GM18520 (cell line): ENCODE measurements around the gene PDIA6.
"Not testable (repeated sequence)": the region's sequence is repeated elsewhere in the genome, so short reads cannot be mapped to it uniquely, and the experiment has no call there.

Experiments
- ATAC-seq: cut with Tn5 transposase; IDR thresholded peaks from one replicate; pipeline ENCODE4 v1.9.1; 2021; ENCODE audit not compliant: unreplicated experiment

Gene PDIA6

DNA sequence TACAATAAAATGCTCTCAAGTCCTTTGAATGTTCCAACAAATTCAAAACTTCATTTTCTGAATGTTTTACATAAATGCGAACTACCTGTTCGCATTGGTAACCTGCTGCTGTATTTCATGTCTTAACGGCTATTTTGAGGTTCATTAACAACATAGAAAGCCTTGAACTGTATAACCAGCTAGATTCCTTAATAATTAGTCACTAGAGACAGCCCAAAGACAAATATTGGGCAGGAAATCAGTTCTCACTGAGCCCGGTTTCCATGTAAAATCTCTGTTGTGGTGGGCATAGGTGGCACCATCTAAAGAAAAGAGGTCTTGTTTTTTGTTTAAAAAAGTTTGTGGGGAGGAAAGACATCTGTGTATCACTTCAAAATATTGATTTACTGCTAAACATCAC is 29.2 kb downstream of the PDIA6 start:
- no peak for ATAC-seq

DNA sequence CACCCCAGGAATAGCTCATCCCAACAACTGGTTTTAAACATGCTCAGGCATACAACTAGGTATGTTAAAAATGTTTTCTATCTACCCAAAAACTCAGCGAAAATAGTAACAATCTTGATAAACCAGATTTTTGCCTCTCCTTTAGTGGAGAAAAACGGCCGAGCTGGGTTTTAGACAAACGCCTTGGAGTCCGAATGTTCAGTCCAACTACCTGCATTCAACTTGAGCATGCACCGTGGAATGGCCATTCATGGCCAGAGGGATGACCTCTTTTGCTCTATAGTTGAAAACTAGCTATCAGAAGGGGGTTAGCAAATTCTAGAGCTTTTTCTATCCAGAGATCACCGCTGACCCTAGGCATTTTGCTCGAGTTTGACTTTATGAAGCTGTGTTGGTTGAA is 30.8 kb downstream of the PDIA6 start:
- ATAC-seq, result no peak

DNA sequence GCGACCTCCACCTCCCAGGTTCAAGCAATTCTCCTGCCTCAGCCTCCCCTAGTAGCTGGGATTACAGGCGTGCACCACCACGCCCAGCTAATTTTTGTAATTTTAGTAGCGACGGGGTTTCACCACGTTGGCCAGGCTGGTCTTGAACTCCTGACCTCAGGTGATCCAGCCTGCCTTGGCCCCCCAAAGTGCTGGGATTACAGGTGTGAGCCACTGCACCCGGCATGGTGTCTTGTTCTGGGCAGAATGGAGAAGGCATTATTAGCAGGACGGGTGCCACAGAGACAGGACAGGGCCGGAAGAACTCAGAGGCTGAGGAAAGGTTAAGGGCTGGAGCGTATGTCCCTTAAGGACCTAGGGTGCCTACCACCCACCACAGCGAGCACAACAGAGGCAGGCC is 31.8 kb downstream of the PDIA6 start:
- ATAC-seq, result not testable (repeated sequence)

DNA sequence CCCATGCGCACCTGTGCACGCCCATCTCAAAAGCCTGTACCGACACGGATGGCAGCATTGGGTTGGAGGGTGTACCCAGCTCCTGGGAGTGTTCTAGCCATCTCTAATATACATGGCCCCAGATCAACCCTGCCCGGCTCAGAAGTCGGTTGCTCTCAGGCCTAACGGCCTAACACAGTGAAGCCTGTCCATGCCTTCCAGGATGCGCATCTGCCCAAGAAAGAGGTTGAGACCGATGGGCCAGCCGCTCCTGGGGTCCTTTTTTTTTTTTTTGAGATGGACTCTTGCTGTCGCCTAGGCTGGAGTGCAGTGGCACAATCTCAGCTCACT is 32.1 kb downstream of the PDIA6 start:
- no peak for ATAC-seq

DNA sequence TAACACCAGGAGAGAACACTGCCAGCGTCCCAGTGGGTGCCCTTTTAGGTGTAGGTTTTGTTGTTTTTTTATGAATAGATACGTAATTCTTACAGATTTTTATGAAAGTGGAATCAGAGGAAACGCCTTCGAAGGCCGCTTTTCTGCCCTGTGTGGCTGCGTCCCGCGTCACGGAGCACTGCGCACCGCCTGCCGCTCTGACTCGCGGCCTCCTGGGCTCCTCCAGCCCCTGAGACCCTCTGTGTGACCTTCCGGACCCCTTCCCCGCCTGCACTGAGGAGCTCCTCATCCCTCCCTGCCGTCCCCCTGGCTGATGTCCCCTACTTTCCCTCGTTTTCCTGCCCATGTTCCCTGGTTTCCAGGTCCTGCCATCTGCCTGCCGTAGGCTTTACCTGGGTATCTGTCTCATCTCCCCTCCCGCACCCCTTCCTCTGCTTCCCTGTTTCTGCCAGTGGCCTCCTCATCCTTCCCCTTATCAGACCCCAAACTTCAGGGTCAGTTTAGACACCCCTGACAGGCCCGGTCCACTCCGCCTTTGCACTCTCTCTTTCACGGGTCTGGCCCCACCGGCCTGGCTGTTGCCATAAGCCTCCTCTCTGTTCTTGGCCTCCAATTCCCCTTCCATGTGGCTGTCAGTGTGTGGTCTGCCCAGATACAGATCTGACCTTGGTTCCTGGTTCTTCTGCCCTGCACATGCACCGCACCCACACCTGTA is 32.7 kb downstream of the PDIA6 start:
- ATAC-seq, result no peak

DNA sequence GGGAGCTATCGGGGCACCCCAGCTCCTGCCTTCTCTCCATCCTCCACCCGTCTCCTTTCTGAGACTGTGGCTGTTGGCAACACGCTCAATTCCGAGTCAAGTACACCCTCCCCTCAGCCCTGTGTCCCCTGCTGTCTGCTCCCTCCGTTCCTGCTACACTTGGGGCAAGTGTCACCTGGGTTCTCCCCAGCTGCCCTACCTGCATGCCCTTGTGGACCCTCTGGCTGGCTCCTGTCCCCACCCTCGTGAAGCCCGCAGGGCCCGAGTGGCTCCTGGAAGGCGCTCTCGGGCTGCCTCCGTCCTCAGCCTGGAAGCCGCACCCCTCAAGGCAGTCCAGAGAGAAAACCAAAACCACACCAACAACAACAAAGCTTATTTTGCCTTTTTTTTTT is 33.9 kb downstream of the PDIA6 start:
- ATAC-seq, result no peak

DNA sequence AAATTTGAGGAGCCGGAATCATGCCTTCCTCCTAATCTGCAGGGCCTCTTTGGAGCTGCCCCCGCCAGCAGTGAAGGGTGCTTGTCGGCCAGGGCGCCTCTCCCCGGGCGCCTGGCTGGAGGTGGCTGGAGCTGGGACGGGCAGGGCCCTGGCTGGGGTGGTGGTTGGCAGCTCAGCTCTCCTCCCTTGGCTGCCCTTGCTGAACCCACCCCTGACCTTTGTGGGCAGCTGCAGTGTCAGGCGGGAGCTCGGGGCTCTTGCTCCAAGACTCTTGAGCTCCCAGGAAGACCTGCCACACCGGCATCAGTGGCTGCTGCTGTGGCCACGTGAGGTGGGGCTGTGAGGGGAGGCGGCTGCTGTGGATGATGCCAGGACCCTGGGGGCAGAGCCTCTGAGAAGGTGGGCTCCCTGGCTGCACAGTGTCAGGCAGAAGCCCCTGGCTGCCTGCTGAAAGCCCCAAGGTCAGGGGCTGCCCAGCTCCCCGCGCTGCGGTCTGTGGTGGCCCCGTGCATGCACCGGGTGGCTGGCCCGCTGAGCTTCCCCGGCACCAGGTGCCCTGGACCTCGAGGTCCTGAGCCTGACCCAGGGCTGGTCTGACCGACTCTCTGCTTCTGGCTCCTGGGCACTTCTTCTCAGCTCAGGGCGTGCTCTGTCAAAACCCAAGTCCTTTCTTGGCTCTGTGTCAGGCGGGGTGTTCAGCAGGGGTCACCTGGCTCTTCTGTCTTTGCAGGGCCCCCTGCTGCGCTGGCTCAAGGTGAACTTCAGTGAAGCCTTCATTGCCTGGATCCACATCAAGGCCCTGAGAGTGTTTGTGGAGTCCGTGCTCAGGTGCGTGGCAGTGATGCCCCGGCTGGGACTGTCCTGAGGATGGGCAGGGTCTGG is 34.5 kb downstream of the PDIA6 start:
- no peak for ATAC-seq

DNA sequence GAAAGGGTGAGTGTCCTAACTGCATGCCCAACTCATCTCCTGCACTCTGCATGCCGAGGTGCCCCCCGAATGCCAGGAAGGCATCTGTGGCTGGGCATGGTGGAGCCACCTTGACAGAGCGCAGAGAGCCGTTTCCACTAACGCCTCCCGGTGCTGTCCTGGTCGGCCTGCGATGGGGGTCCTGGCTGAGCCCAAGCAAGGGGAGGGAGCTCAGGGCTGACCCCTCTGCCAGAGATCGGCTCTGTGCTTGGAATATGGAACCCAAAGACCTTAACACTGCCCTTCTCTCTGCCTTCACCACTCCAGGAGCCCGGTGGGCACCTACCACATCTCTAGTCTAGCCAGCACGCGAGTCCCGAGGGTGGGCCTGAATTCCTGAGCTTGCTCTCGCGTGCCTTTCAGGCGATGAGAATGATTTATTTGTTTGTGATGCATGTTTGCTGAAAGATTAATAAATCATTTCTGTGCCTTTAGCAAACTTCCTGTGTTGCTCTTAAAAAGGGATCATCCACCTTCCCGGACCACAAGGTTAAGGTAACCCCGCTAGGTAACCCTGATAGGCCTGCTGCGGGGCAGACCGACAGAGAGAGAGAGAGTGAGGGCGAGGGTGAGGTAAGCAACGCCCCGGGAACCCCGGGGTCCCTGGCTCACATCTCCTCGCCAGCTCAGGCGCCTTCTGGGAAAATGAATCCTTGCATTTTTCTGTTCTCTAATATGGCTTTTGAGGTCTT is 35.3 kb downstream of the PDIA6 start:
- no peak for ATAC-seq

DNA sequence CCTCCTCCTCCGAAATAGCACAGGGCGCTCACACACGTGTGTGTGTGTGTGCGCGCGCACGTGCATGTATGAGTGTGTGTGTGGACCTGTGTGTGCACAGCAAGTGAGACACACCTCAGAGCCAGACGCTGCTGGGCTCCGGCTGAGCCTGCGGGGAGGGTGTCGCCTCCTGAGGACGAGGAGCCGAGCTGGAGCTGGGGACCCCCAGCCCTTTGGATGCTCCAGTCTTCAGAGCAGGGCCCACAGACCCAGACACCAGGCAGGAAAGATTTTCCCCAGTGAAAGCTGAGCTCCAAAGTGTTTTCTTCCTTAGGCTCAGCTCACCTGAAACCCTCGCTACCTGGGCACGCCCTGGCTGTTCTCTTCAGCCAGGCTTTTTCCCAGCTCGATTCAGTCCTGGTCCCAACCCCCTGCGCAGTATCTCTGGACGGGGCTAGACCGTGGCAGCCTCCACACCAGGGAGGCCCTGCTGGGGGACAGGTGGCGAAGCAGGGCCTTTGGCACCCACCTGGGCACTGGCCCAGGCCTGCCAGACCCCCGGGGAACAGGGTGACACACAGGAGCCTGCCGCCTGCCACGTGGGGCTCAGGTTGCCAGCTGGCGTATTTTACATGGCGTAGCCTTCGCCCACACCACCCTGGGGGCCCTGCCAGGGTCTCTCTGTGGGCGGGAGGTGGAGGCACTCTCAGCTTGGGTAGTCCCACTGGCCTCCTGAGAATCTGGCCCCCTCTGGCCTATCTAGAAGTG is 36.2 kb downstream of the PDIA6 start:
- no peak for ATAC-seq

DNA sequence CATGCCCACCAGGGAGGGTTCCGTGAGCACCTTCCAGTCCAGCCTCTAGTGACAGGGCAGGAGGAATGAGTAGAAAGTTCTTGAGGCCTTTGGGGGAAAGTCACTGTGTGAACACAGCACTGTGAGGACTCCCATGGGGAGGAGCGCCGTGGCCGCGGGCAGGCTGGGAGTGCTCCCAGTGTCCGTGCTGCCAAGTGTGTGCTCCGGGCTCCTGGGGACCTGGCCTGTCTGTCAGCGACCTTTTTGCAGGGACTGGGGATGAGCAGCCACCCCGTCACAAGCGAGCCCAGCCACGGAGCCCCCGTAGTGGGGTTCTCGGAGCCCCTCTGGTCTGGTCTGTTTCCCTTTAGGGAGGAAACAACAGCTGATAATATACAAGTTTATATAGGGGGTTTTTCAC is 36.8 kb downstream of the PDIA6 start:
- ATAC-seq, result no peak

DNA sequence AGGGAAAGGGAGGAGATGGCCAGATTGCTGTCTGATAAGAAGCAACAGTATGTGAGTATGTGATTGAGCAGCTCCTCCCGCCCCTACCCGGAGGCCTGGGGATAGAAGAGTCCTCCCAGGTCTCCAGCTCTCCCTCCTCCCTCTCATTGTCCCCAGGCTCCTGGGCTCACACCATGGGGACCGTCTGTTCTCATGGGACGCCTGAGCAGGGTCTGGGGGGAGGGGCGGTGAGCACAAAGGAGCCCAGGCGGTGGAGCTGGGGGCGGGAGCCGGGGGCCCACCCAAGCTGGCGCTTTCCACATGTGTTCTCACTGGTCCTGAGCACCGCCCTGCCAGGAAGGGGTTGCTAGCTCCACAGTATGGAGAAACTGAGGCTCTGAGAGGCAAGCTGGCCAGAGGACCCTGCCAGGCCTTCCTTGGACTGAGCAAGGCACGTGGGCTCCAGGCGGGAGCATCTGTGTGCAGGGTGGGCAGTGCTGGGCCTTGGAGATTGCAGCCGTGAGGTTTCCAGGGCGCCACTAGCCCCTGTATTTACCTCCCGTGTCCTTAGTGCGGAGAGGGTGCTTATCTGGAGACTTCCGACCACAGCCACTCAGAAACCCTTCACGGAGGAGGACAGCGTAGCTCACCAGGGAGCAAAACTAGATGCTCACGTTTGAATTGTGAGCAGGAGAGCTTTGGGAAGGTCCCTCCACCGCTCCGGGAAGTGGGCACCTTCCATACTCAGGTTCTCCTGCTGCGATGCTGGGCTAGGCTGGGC is 37.4 kb downstream of the PDIA6 start:
- ATAC-seq, result no peak

DNA sequence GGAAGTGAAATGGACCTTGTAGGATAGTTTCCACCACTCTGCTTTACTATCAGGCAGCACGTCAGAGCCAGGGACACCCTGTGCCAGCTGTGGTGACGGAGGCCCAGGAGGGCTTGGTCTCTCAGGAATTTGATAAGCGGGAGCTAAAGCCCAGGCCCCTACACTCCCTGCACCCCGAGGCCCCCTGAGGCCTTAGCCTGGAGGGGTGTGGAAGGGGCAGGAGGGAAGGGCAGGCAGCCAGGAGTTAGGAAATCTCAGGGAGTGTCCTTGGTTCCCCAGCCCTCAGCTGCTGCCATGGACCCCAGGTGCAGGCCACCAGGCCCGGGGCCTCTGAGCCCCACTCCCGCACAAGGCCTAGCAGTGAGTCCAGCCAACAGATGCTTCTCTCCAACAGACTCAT is 38.2 kb downstream of the PDIA6 start:
- no peak for ATAC-seq

DNA sequence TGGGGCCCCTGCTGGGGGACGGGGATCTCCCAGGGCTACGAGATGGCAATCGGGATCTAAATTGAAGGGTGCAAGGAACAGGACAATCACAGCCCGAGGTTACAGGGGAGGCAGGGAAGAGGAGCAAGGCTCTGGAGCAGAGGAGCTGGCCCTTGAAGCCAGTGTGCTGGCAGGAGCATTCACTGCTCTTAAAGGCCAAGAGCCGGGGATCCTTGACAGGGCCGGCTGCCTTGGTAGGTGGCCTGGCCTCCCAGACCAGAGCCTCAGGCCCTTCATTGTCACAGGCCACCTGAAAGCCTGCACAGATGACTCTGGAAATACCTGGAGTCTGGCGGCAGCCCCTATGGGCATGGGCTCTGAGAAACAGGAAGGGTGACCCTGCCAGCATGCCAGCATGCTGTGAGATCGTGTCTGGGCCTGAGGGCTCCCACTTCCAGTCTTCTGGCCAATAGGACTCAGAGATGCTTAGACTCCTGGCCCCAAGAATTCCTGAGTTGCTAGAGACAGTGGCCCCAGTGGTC is 38.7 kb downstream of the PDIA6 start:
- ATAC-seq, result no peak

DNA sequence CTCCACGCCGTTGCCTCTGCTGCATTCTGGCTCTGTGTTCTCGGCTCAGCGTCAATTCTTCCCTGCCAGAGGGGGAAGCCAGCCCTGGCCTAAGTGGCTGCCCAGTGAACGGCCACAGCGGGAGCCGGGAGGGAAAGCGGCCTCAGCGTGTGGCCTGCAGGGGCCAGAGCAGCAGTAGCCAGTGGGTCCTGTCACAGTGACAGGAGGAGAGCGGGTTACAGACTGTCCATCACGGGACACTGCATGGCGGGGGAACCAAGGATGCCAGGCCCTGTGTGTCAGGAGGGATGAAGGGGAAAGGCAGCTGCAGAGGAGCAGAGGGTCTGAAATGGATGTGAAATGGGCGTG is 39.7 kb downstream of the PDIA6 start:
- ATAC-seq, result no peak

DNA sequence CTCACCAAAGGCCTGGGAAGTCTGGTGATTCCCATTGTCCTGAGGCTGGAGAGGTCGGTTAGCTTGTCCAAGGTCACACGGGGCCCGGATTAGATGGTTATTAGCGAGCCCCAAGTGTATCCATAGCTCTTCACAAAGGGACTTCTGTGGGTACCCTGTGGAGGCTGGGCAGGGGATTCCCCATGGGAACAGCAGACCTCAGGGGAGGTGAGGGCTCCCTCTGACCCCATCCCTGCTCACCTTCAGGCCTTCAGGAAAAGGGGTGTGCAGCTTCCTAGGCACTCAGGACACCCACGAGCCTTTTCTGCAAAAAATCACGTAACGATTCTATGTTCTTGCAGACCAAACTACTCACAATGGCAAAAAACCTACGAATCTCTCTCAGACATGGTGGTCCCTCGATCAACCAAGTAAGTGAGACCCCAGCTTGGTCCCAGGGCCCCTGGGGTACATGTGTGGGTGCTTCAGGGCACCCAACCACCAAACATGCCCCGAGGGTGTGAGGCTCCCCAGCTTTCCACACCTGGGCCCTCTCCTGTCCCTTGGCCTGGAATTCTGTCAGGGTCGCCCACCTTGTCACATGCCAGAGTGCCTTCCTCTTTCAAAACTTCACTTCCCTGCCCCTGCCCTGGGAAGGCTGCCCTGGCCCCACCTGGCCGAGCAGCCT is 40.3 kb downstream of the PDIA6 start:
- ATAC-seq, result no peak

DNA sequence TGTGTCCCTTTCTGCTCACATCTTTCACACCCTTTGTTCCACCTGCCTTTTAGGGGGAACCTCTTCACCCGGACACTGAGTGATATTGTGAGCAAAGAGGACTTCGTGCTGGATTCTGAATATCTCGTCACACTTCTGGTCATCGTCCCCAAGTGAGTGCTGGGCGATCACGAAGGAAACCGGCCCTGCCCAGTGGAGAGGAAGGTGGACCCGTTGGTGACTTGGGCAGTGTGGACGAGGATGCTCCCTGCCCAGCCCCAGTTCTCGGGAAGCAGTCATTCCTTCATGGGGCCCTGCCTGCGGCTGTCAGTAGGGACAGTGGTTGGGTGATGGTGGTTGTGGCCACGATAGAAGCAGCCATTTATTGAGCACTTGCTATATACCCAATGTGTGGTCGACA is 40.8 kb downstream of the PDIA6 start:
- ATAC-seq, result no peak

DNA sequence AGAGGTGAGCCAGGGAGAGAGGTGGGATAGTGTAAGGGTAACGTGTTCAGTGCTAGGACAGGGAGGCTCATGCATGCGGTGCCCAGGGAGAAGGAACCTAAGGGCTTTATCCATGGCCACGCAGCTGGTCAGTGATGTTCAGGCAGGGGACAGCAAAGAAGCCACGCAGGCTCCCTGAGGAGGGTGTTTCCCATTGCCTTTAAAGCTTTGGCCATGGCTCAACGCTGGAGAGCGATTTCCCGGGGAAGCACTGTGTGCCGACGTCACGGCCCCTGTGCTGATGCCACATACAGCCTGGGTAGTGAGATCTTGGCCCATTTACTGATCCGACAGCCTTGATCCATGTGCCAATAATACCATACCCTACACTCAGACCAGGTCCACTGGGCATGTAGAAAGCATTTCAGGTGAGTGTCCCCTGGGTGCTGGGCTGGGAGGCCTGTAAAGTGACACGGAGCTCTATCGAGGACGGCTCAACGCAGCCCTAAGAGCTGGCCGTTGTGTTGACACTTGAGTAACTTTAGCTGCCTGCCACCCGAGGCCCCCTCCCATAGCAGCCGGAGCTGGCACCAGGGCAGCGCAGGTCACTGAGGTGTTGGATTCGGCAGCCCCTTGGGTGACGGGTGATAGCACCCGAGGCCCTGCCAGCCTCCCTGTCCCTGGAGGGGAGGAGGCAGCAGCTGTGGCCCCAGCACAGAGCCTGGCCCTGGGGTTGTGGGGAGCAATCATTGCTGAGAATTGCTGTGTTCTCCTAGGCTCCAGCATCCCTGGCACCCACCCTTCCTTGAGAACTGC is 41.4 kb downstream of the PDIA6 start:
- no peak for ATAC-seq

DNA sequence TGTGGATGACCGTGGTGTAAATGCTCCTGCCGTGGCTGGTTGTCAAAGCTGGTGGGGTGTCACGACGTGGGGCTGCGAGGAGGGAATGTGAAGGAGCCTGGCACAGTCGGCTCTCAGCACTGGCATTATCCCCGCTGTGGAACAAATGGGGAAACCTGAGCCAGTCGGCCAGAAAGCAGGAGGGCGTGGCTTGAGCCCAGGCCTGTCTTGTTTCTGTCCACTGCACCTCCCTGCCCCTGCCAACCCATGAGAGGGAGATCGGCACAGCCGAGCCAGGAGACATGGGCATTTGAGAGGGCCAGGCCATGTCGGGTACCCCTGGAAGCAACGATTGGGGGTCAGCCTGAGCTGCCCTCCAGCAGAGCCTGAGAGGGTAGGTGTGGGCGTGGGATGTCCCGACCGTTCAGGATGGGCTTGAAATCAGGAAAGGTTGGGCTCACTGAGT is 44.5 kb downstream of the PDIA6 start:
- ATAC-seq, result no peak

DNA sequence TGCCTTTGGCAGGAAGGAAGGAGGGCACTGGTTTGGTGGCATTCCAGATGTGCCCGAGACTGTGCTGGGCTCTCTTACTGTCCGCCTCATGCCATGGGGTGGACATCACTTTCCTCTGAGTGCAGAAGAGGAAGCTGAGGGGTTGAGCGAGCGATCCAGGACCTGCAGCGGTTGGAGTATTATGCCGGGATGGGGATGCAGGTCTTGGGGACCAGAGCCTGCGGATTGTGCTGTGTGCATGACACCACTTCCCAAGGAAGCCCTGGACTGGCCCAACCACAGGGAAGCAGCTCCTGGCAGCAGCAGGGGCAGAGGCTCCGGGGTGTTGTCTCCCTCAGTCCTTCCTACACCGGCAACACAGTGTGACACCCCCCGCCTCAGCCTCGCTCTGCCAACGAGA is 46.7 kb downstream of the PDIA6 start:
- no peak for ATAC-seq
